ENCODE data around the gene EGR1. TPM values are rescaled to one million over a fixed set of nuclear protein-coding genes. Genes with fewer than 3 reads are reported as not detected.

EGR1 gene
- total RNA-seq, 1 donor from 2014 or later, result 42.8 TPM

- peaks cover 3% of the 10 kb centered on the region for H3K4me1 Mint-ChIP-seq (ENCODE audit: low read depth)
- H3K9me3 Mint-ChIP-seq, result no peaks in the 10 kb centered on the region
- H3K27ac Mint-ChIP-seq, result no peak overlapping the region
- H3K27me3 Mint-ChIP-seq (ENCODE audit: insufficient read depth), result peaks cover 4% of the 10 kb centered on the region
- DNase-seq (ENCODE audit: low spot score), result no peak
- no peaks in the 10 kb centered on the region for H3K36me3 Mint-ChIP-seq (ENCODE audit: low read depth)
- intact Hi-C loops (cut with micrococcal nuclease), result no loop called here
- no peak overlapping the region for H3K4me3 Mint-ChIP-seq
These were observed 20.3 kb upstream of the EGR1 start for GRCh38 chr5:138444774-138445546.

DNA sequence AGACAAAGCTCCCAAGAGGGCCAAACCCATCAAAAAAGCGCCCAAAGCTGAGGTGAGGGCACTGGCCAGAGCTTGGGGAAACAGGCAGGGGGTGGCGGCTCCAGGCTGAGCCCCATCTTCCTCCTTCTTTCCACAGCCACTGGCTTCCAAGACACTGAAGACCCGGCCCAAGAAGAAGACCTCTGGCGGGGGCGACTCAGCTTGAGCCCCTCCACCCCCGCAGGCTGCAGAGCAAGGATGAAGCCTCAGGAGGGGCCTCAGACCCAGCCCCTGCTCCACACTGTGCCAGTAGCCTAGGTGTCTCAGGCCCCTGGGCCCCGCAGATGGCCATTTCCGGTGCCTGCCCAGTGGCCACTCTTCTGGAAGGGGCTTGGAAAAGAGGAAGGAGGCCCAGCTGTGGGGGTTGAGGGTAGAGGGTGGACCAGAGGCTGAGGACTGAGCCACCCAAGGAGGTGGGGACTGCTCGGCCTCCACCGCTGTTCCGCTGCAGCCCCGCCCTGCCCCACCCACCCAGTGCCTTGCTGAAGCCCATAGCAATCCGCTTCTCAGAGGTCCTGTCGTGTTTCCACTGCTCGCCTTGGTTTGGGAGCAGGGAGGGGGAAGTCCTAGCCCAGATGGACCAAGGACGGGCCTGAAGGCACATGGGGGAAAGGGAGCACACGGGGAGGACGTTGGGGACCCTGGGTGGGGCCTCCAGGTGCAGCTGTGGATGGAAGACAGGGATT, 19.6 kb upstream of the EGR1 start:
- no peak overlapping the region for H3K4me3 Mint-ChIP-seq
- no peak for DNase-seq (ENCODE audit: low spot score)
- H3K4me1 Mint-ChIP-seq (ENCODE audit: low read depth), result peaks cover 6% of the 10 kb centered on the region
- no peak overlapping the region for H3K27ac Mint-ChIP-seq
- H3K9me3 Mint-ChIP-seq, result no peaks in the 10 kb centered on the region
- H3K36me3 Mint-ChIP-seq (ENCODE audit: low read depth), result no peaks in the 10 kb centered on the region
- intact Hi-C loops (cut with micrococcal nuclease), result no loop called here
- H3K27me3 Mint-ChIP-seq (ENCODE audit: insufficient read depth), result peaks cover 5% of the 10 kb centered on the region

- no peak overlapping the region for H3K4me3 Mint-ChIP-seq
- intact Hi-C loops (cut with micrococcal nuclease), result no loop called here
- H3K36me3 Mint-ChIP-seq (ENCODE audit: low read depth), result no peaks in the 10 kb centered on the region
- peaks cover 5% of the 10 kb centered on the region for H3K27me3 Mint-ChIP-seq (ENCODE audit: insufficient read depth)
- H3K9me3 Mint-ChIP-seq, result no peaks in the 10 kb centered on the region
- H3K4me1 Mint-ChIP-seq (ENCODE audit: low read depth), result peaks cover 6% of the 10 kb centered on the region
- DNase-seq (ENCODE audit: low spot score), result no peak
- no peak overlapping the region for H3K27ac Mint-ChIP-seq
These were observed 17.2 kb upstream of the EGR1 start for GRCh38 chr5:138448070-138448469.

- Mint-ChIP-seq H3K4me3 (no peak overlapping the region), H3K27ac (no peak overlapping the region), H3K27me3 (ENCODE audit: insufficient read depth) (peaks cover 6% of the 10 kb centered on the region), H3K36me3 (ENCODE audit: low read depth) (no peaks in the 10 kb centered on the region), H3K4me1 (ENCODE audit: low read depth) (peaks cover 6% of the 10 kb centered on the region), H3K9me3 (no peaks in the 10 kb centered on the region)
- no peak for DNase-seq (ENCODE audit: low spot score)
- intact Hi-C loops (cut with micrococcal nuclease), result no loop called here
These were observed 16.5 kb upstream of the EGR1 start for GRCh38 chr5:138448481-138449398.

DNA sequence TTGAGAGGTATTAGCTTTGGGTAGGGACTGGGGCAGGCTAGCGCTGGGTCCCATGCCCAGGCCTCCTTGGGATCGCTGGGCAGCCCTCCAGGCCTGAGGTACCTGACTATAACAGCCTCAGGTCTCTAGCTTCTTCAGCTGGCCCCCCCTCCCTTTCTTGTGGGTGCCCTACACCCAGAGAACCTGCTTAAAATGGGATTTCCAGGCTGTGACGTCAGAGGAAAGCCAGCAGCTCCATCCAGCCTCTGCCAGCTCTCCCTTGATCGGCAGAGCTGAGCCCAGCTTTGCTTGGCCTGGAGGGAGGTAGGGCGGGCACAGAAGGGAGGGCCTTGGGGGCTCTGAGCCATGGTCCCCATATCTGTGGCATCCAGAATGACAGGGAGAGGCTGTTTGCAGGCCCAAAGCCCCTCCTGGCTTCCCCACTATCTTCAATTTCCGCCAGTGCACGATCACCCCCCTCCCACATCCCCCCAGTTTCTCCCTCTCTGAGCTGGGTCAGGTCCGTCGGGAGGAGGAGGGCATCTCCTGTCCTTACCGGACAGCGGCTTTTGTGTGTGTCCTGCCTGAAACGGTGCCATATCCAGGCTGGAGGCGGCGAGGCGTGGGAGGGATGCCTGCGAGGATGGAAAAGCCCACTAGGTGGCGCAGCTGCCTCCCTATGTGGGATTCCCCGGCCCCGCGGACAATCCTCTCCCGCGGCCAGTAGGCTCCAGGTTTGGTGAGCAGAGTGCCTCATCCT, 15.6 kb upstream of the EGR1 start:
- intact Hi-C loops (cut with micrococcal nuclease), result loop anchor here (1.0 kb wide), 6 partner anchors 10 to 99 kb away; partner anchors contain the start of genes EGR1 and REEP2
- H3K9me3 Mint-ChIP-seq, result no peaks in the 10 kb centered on the region
- DNase-seq (ENCODE audit: low spot score), result peak; percentile 74
- H3K4me3 Mint-ChIP-seq, result peak overlapping the region; percentile 24
- peaks cover 6% of the 10 kb centered on the region for H3K27me3 Mint-ChIP-seq (ENCODE audit: insufficient read depth)
- H3K27ac Mint-ChIP-seq, result peak overlapping the region; percentile 7
- H3K36me3 Mint-ChIP-seq (ENCODE audit: low read depth), result no peaks in the 10 kb centered on the region
- H3K4me1 Mint-ChIP-seq (ENCODE audit: low read depth), result peaks cover 6% of the 10 kb centered on the region

DNA sequence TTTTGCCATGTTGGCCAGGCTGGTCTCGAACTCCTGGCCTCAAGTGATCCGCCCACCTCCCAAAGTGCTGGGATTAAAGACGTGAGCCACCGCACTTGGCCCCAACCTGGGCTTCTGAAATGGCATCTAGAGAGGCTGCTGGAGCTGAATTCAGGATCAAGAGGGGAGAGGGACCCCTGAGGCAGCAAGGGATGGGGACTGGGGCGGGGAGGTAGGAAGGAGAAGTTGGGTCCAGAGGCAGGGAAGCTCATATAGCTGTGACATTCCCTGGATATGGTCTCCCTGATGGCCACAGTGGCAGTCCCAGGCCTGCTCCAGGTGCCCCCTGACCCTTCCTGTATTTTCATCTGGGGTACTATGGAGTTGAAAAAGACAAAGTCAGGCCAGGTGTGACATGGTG, 14.3 kb upstream of the EGR1 start:
- H3K36me3 Mint-ChIP-seq (ENCODE audit: low read depth), result no peaks in the 10 kb centered on the region
- H3K27ac Mint-ChIP-seq, result no peak overlapping the region
- DNase-seq (ENCODE audit: low spot score), result no peak
- intact Hi-C loops (cut with micrococcal nuclease), result loop anchor here (1.0 kb wide), 6 partner anchors 8 to 97 kb away; partner anchors contain the start of genes EGR1 and REEP2
- H3K4me3 Mint-ChIP-seq, result no peak overlapping the region
- peaks cover 10% of the 10 kb centered on the region for H3K27me3 Mint-ChIP-seq (ENCODE audit: insufficient read depth)
- H3K4me1 Mint-ChIP-seq (ENCODE audit: low read depth), result peaks cover 6% of the 10 kb centered on the region
- no peaks in the 10 kb centered on the region for H3K9me3 Mint-ChIP-seq

- Mint-ChIP-seq H3K4me1 (ENCODE audit: low read depth) (peaks cover 9% of the 10 kb centered on the region), H3K27ac (no peak overlapping the region), H3K36me3 (ENCODE audit: low read depth) (no peaks in the 10 kb centered on the region), H3K4me3 (no peak overlapping the region), H3K9me3 (no peaks in the 10 kb centered on the region), H3K27me3 (ENCODE audit: insufficient read depth) (peaks cover 16% of the 10 kb centered on the region)
- intact Hi-C loops (cut with micrococcal nuclease), result no loop called here
- DNase-seq (ENCODE audit: low spot score), result no peak
These were observed 12.6 kb upstream of the EGR1 start for GRCh38 chr5:138452720-138453119.

DNA sequence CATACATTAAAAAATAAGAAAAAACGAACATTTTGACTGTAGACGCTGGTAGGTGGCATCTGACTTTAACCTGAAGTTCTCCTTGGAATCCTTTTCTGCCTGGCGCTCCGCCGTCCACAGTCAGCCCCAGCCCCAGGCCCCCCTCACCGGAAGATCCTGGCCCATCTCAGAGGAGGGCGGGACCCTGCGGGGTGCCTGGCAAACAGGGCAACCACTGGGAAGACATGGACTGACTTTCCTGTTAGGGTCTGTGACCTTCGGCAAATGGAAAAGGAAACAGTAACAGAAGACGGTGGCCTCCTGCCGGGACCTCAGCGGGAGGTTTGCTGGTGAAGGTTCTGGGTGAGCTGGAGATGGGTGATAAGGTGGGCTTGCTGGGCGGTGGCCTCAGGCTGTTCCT, 11.7 kb upstream of the EGR1 start:
- peaks cover 16% of the 10 kb centered on the region for H3K27me3 Mint-ChIP-seq (ENCODE audit: insufficient read depth)
- H3K36me3 Mint-ChIP-seq (ENCODE audit: low read depth), result no peaks in the 10 kb centered on the region
- DNase-seq (ENCODE audit: low spot score), result no peak
- no peak overlapping the region for H3K4me3 Mint-ChIP-seq
- intact Hi-C loops (cut with micrococcal nuclease), result no loop called here
- H3K27ac Mint-ChIP-seq, result no peak overlapping the region
- no peaks in the 10 kb centered on the region for H3K9me3 Mint-ChIP-seq
- peaks cover 18% of the 10 kb centered on the region for H3K4me1 Mint-ChIP-seq (ENCODE audit: low read depth)

DNA sequence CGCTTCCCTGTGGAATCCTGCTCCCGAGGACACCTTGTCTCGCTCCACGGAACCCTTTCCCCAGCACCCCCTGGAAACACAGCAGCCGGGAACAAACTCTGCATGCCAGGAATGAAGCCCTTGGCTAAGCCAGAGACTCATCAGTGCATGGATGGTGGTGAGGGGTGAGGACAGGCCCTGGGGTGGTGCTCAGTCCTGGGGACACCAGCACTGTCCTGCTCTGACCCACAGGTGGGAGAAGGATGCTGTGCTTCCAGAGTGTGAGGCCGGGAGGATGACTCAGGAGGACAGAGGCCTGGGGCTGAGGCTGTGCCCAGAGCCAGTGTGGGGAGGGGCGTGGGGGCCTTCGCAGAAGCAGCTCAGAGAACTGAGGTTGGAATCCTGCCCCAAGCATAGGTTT, 11.2 kb upstream of the EGR1 start:
- peaks cover 16% of the 10 kb centered on the region for H3K27me3 Mint-ChIP-seq (ENCODE audit: insufficient read depth)
- peaks cover 23% of the 10 kb centered on the region for H3K4me1 Mint-ChIP-seq (ENCODE audit: low read depth)
- H3K4me3 Mint-ChIP-seq, result no peak overlapping the region
- no peaks in the 10 kb centered on the region for H3K9me3 Mint-ChIP-seq
- H3K36me3 Mint-ChIP-seq (ENCODE audit: low read depth), result no peaks in the 10 kb centered on the region
- H3K27ac Mint-ChIP-seq, result no peak overlapping the region
- intact Hi-C loops (cut with micrococcal nuclease), result no loop called here
- DNase-seq (ENCODE audit: low spot score), result no peak

- no peak overlapping the region for H3K27ac Mint-ChIP-seq
- DNase-seq (ENCODE audit: low spot score), result no peak
- no peak overlapping the region for H3K4me3 Mint-ChIP-seq
- H3K9me3 Mint-ChIP-seq, result no peaks in the 10 kb centered on the region
- intact Hi-C loops (cut with micrococcal nuclease), result no loop called here
- peaks cover 11% of the 10 kb centered on the region for H3K27me3 Mint-ChIP-seq (ENCODE audit: insufficient read depth)
- H3K4me1 Mint-ChIP-seq (ENCODE audit: low read depth), result peaks cover 28% of the 10 kb centered on the region
- no peaks in the 10 kb centered on the region for H3K36me3 Mint-ChIP-seq (ENCODE audit: low read depth)
These were observed 9.9 kb upstream of the EGR1 start for GRCh38 chr5:138455232-138455930.

DNA sequence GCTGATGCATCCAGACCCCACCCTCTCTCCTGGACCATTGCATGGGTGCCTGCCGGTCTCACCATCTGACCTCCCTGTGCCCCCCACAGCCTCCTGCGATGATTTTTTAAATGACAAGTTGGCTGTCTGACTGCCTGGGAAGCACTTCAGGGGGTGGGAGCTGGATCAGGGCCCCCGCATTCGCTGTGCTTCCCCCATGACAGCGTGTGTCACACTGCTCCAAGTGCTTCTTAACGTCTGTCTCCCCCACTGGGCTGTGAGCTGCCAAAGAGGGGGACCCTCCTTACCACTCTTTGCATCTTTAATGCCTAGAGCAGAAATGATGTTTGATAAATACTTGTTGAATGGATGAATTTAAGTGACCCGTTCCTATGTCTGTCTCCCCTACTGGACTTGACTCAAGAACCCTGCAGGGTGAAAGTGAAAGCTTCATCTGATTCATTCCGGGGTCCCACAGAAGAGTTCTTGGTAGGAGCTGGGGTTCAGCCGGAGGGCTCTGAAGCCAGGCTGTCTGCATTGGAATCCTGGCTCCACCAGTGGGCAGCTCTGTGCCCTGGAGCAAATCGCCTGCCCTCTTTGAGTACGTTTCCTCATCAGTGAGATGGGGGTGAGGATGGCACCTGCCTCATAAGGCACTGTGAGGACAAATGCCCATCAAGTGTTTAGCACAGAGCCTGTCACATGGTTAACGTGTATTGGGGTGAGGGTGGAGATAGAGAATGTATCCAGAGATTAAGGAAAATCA, 7.6 kb upstream of the EGR1 start:
- Mint-ChIP-seq H3K4me3 (peak overlapping the region; percentile 60), H3K27me3 (ENCODE audit: insufficient read depth) (peaks cover 11% of the 10 kb centered on the region), H3K4me1 (ENCODE audit: low read depth) (peaks cover 44% of the 10 kb centered on the region), H3K36me3 (ENCODE audit: low read depth) (no peaks in the 10 kb centered on the region), H3K27ac (peak overlapping the region; percentile 82), H3K9me3 (no peaks in the 10 kb centered on the region)
- no peak for DNase-seq (ENCODE audit: low spot score)
- intact Hi-C loops (cut with micrococcal nuclease), result no loop called here

All from activated T-helper 1 cell treated with anti-CD3 and anti-CD28 coated beads, Interleukin-12 subunit alpha, Interleukin-12 subunit beta, Interleukin-2, Interleukin-4 antibody, amounts not matched to agents 30 ng/mL and 10 ng/mL and 1 ng/mL, durations not matched to agents 14 hours and 24 hours and 36 hours (primary cell).